Hepatocyte (in vitro differentiated cells): Measurements from ENCODE around the gene ALDH1B1.

ENCODE experiments used
- EZH2 ChIP-seq: fragments of 200-600 bp; sonication (generic); IDR thresholded peaks from 2 replicates; pipeline ENCODE4 v1.6.1; 2016; ENCODE audit warnings: antibody characterized with exemption, mild to moderate bottlenecking, borderline replicate concordance
- EZH2phosphoT487 ChIP-seq: fragments of 200-600 bp; sonication (generic); IDR thresholded peaks from one replicate; pipeline ENCODE4 v1.6.1; 2018; ENCODE audit warnings: antibody characterized with exemption, mild to moderate bottlenecking, low read depth, moderate library complexity; ENCODE audit not compliant: unreplicated experiment, severe bottlenecking
- TF ChIP-seq, protein P1 (sequence below): fragments of 200-600 bp; sonication (generic); IDR thresholded peaks from 2 replicates; pipeline ENCODE4 v1.5.1; 2016; ENCODE audit warnings: antibody characterized with exemption, mild to moderate bottlenecking; ENCODE audit not compliant: poor library complexity

DNA sequence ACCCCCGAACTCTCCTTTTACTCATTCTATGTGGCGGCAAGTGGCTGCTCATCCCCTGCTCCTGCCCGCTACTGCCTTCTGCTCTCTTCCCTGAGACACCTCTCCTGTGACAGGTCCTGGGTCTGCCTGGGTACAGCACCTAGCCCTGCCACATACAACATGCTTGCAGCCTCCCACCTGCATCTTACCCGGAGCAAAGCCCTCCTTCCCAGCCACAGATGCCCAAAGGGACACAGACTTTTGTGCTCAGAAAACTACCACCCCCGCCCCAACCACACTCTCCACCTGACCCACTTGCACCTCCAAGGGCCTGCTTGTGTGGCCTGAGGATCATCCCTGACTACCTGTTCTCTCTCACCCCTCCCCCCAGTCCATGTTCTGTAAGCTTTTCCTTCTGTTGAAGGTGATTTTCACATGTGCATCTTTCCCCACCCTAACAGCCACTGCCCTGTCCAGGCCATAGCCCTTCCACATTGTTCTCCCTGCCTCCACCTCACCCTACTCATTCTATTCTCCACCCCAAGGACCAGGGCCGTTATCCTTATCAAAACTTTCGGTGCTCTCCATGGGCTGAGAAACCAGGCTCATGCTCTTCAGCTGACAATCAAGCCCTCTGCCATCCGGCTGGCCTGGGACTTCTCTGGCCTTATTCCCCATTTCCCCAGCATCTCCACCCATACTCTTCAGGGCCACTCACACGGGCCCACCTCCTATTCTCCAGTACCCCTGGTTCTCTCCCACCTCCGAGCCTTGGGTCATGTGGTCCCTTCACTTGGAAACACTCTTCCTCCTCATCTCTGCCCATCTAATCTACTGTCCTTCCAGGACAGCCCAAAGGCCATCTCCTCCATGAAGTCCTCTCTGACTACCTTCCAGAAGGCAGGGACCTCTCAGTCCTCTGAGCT is 46.4 kb upstream of the ALDH1B1 start:
- TF ChIP-seq, protein P1, sequence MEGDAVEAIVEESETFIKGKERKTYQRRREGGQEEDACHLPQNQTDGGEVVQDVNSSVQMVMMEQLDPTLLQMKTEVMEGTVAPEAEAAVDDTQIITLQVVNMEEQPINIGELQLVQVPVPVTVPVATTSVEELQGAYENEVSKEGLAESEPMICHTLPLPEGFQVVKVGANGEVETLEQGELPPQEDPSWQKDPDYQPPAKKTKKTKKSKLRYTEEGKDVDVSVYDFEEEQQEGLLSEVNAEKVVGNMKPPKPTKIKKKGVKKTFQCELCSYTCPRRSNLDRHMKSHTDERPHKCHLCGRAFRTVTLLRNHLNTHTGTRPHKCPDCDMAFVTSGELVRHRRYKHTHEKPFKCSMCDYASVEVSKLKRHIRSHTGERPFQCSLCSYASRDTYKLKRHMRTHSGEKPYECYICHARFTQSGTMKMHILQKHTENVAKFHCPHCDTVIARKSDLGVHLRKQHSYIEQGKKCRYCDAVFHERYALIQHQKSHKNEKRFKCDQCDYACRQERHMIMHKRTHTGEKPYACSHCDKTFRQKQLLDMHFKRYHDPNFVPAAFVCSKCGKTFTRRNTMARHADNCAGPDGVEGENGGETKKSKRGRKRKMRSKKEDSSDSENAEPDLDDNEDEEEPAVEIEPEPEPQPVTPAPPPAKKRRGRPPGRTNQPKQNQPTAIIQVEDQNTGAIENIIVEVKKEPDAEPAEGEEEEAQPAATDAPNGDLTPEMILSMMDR = no peak
- TF ChIP-seq EZH2 (no peak), EZH2phosphoT487 (no peak)
